ENCODE results near the gene TNFSF8.

The TNFSF8 gene

DNA sequence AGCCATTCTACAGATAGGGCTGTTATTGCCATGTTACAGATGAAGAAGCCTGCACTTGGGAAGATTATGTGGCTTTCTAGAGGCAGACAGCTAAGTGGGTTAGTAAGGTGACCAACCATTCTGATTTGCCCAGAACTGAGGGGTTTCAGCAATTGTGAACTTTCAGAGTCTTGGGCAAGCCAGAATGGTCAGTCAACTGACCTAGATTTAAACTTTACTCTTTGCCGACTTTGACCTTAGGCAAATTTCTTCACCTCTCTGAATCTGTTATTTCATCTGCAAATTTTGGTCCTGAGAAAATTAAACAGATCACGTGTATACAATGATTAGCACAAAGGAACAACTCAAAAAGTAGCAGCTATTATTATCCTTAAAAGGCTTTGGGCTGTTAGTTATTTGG, 20.4 kb upstream of the TNFSF8 start:
- no peak for ATAC-seq

DNA sequence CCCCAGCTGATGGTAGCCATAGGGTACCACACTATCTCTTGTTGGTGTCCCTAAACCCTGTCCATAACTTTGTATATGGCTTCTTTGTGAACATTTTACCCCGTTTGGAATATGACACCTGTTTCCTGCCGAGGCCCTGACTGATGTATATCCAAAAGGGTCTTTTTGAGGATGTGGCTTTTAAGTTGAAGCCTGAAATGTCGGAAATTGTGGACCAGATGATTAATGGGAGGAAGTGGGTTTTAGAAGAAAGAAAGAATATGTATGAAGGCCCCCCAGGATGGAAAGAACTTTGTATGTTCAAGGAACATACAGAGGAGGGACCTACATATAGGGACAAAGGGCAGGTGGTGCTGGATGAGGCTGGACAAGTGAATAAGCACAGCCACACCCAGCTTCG, 16.7 kb upstream of the TNFSF8 start:
- no peak for ATAC-seq
- no peak for TF ChIP-seq ISL1 (CRISPR knock-in tag; IDR thresholded peaks at IDR 0.05)
- no peak for TF ChIP-seq TOX (CRISPR knock-in tag; IDR thresholded peaks at IDR 0.05; ENCODE audit: borderline replicate concordance)
- no peak for TF ChIP-seq SNAI2 (CRISPR knock-in tag; IDR thresholded peaks at IDR 0.05)
- no peak for TF ChIP-seq TSHZ2 (CRISPR knock-in tag; IDR thresholded peaks at IDR 0.05)
- no peak for TF ChIP-seq ZNF8 (CRISPR knock-in tag; IDR thresholded peaks at IDR 0.05)
- no peak for TF ChIP-seq ESRRG (CRISPR knock-in tag; IDR thresholded peaks at IDR 0.05)
- TF ChIP-seq, protein P1, sequence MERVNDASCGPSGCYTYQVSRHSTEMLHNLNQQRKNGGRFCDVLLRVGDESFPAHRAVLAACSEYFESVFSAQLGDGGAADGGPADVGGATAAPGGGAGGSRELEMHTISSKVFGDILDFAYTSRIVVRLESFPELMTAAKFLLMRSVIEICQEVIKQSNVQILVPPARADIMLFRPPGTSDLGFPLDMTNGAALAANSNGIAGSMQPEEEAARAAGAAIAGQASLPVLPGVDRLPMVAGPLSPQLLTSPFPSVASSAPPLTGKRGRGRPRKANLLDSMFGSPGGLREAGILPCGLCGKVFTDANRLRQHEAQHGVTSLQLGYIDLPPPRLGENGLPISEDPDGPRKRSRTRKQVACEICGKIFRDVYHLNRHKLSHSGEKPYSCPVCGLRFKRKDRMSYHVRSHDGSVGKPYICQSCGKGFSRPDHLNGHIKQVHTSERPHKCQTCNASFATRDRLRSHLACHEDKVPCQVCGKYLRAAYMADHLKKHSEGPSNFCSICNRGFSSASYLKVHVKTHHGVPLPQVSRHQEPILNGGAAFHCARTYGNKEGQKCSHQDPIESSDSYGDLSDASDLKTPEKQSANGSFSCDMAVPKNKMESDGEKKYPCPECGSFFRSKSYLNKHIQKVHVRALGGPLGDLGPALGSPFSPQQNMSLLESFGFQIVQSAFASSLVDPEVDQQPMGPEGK (CRISPR knock-in tag; IDR thresholded peaks at IDR 0.05; ENCODE audit: borderline replicate concordance), result no peak
- no peak for TF ChIP-seq CREB5 (CRISPR knock-in tag; IDR thresholded peaks at IDR 0.05; ENCODE audit: low read depth)
- no peak for TF ChIP-seq ZFP3 (CRISPR knock-in tag; IDR thresholded peaks at IDR 0.05)
- no peak for TF ChIP-seq ARNTL (CRISPR knock-in tag; IDR thresholded peaks at IDR 0.05; ENCODE audit: borderline replicate concordance, low read depth)
- no peak for TF ChIP-seq ZNF565 (CRISPR knock-in tag; conservative IDR thresholded peaks at IDR 0.05; ENCODE audit: low read depth)
- no peak for TF ChIP-seq GLIS3 (CRISPR knock-in tag; IDR thresholded peaks at IDR 0.05)
- TF ChIP-seq ZNF70 (CRISPR knock-in tag; IDR thresholded peaks at IDR 0.05), result no peak
- no peak for TF ChIP-seq ZC3H10 (CRISPR knock-in tag; IDR thresholded peaks at IDR 0.05)
- TF ChIP-seq BACH2 (CRISPR knock-in tag; IDR thresholded peaks at IDR 0.05; ENCODE audit: borderline replicate concordance), result no peak
- no peak for TF ChIP-seq ZFP30 (CRISPR knock-in tag; IDR thresholded peaks at IDR 0.05)

More for the DNA sequence above, 20.4 kb upstream of the TNFSF8 start:
- TF ChIP-seq ZFP3 (CRISPR knock-in tag; IDR thresholded peaks at IDR 0.05) (no peak), ZC3H10 (CRISPR knock-in tag; IDR thresholded peaks at IDR 0.05) (no peak), RARB (CRISPR knock-in tag; IDR thresholded peaks at IDR 0.05) (no peak), TSHZ2 (CRISPR knock-in tag; IDR thresholded peaks at IDR 0.05) (no peak), SNAI2 (CRISPR knock-in tag; IDR thresholded peaks at IDR 0.05) (no peak), CREB5 (CRISPR knock-in tag; IDR thresholded peaks at IDR 0.05; ENCODE audit: low read depth) (no peak), ZNF565 (CRISPR knock-in tag; conservative IDR thresholded peaks at IDR 0.05; ENCODE audit: low read depth) (no peak), ESRRG (CRISPR knock-in tag; IDR thresholded peaks at IDR 0.05) (no peak), CSDC2 (CRISPR knock-in tag; IDR thresholded peaks at IDR 0.05) (no peak), TCF4 (CRISPR knock-in tag; IDR thresholded peaks at IDR 0.05; ENCODE audit: borderline replicate concordance) (no peak), BACH2 (CRISPR knock-in tag; IDR thresholded peaks at IDR 0.05; ENCODE audit: borderline replicate concordance) (no peak), ZNF8 (CRISPR knock-in tag; IDR thresholded peaks at IDR 0.05) (no peak), ARNTL (CRISPR knock-in tag; IDR thresholded peaks at IDR 0.05; ENCODE audit: borderline replicate concordance, low read depth) (no peak)
- TF ChIP-seq, protein P1 (CRISPR knock-in tag; IDR thresholded peaks at IDR 0.05; ENCODE audit: borderline replicate concordance), result no peak
